Activated CD4-positive, alpha-beta T cell treated with anti-CD3 and anti-CD28 coated beads, Interleukin-2, Interleukin-6, amounts not matched to agents 100 ng/mL and 50 ng/mL, durations not matched to agents 16 hours and 8 hours (primary cell): Measurements from ENCODE around the gene LGALSL.
"Not testable (repeated sequence)": the region's sequence is repeated elsewhere in the genome, so short reads cannot be mapped to it uniquely, and the experiment has no call there.

Source experiments
- DNase-seq: peaks from one replicate; pipeline ENCODE4 v3.0.0-alpha.2; 2020

LGALSL gene

GRCh38 chr2:64445970-64446369, 8.0 kb upstream of the LGALSL start:
- DNase-seq: not testable (repeated sequence)

DNA sequence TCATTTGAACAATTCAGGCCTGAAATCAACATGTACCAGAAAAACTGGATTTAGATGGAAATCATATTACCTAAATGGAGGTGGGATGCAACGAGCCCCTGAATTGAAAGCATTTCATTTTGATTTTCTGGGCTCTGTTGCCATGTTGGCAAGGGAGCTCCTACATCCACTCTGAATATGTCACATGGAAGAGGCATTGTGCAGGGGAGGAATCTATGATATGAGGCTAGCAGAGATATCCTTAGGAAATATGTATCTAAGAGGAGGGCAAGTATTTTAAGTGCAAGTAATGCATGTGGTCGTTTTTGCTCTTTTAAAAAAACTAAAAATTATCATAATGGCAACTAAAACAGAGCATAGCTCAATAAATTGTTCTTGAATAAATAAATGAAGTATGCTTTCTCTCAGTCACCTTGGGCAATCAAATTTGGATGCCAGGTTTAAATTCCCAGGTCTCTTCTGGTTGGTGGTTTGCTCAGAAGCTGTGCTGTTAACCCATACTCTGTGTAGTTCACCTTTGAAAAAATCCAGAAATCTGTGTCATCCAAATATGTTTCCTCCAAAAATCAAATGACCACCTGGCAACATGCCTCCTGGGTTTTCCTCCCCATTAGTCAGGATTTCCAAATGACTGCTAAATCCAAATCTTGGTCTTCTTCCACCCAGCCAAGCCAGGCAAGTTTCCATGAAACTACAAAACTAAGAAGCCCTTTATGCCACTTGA, 6.5 kb upstream of the LGALSL start:
- no peak for DNase-seq

GRCh38 chr2:64448041-64448426, 5.9 kb upstream of the LGALSL start:
- DNase-seq: no peak

- no peak for DNase-seq
These were observed 2.9 kb upstream of the LGALSL start for GRCh38 chr2:64451051-64451450.

- peak; percentile 5 for DNase-seq
These were observed 697 bp downstream of the LGALSL start for GRCh38 chr2:64454386-64455332.

DNA sequence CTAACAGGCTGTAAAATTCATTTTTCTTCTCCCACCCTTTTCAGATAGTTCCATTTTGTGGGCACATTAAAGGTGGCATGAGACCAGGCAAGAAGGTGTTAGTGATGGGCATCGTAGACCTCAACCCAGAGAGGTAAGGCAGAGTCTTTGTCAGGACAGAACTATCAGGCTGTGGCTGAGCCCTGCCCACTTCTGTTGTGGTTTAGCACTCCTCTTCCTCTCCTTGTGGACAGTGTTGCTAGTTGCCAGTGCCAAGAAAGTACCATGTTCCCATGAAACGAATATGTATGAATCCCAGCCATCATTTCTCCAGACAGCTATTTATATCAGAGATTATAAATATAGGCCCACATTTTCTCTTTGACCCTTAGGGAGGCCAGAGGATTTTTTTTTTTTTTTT, 1.6 kb downstream of the LGALSL start:
- no peak for DNase-seq

DNA sequence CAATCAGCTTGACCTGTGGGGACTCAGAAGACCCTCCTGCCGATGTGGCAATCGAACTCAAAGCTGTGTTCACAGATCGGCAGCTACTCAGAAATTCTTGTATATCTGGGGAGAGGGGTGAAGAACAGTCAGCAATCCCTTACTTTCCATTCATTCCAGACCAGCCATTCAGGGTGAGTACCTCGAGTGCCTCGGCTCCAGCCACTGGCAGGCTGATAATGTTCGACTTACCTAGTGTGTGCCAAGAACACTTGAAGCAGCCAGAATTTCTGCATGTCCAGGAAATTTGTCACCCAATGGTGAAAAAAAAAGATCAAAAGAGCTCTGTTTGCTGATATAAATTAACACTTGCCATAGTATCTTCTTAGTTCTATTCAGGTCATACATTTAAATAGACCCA, 2.3 kb downstream of the LGALSL start:
- no peak for DNase-seq

DNA sequence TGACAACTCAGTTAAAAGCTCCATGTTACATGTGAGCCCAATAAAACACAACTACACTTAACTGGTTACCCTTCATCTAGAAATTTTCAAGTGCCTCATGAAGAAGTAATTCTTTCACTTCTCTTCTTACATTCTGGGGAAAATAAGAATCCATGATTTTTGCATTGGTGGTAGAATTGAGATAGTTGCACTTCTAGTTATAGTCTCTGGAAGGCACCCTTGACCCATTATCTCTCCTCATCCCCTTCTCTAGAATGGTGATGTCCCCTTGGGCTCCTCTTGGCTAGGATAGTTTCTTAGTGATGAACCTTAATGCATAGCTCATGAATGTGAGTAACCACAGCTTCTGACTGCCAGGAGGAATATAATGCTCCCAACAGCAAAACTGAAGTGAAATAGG, 3.6 kb downstream of the LGALSL start:
- DNase-seq: no peak

DNA sequence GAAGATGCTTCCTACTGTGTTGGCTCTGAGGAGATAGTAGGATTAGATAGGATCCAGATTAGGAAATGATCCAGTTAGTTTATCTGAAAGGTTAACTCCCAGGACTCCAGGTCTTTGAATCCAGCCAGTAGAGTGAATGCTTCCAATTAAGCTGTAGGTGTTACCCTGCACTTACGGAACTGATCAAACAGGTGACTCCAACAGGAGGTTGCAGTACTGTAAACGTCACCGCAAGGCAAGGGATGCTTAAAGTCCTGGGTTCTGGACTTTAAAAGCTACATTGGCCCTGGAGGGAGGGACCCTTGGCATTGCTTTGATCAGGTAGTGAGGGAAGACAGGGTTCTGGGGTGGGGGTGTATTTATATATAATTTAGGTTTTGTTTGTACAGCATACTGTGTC, 5.6 kb downstream of the LGALSL start:
- no peak for DNase-seq

DNA sequence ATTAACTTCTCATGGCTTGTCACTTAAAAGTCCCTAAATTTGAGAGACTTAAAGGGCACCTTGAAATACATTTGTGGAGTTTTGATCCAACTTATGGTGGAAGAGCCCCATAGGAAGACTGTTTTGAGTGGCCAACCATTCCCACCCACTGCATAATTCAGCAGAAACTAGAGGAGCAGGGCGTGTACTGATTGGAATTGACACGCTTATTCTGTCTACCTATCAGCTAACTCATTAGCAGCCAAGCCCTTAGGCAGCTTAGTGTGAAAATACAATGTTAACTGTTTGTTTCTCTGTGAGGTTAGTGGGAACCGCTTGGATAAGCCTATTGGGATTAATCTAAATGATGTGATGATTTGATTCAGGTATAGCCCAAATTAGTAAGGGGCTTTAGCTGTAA, 6.4 kb downstream of the LGALSL start:
- no peak for DNase-seq

GRCh38 chr2:64461271-64462058, 7.5 kb downstream of the LGALSL start:
- DNase-seq: no peak

- DNase-seq: no peak
These were observed 8.2 kb downstream of the LGALSL start for GRCh38 chr2:64462171-64462570.

DNA sequence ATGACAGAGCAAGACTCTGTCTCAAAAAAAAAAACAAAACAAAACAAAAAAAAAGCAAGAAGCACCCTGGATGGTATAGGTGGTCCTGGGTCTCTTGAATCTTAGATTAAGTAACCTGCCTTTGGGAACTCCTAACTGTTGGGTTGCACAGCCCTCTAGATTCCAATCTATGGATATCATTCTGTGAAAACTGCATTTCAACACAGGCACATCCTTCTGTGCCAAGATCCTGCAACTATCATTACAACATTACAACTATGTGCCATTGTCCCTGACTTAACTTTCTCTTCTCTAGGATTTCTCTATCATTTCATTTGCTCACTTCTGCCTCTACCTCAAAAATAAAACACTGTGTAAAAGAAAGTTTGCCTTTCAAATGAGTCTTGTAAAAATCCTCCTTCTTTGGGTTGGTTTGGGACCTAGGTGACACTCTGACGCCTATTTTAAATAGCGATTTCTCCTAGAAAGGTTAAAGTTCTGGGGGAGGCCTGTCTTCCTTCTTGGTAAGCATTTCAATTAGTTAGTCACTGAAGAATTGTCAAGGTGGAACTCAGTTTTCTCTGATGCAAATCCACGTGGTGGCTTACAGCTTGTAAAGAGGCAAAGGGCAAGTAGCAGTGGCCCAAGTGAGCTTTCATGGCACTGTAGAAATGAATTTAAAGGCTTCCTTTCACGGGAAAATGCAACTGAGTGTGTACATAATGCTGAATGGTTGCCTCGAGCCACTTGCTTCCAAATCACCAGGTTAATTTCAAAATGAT, 9.2 kb downstream of the LGALSL start:
- DNase-seq: no peak

DNA sequence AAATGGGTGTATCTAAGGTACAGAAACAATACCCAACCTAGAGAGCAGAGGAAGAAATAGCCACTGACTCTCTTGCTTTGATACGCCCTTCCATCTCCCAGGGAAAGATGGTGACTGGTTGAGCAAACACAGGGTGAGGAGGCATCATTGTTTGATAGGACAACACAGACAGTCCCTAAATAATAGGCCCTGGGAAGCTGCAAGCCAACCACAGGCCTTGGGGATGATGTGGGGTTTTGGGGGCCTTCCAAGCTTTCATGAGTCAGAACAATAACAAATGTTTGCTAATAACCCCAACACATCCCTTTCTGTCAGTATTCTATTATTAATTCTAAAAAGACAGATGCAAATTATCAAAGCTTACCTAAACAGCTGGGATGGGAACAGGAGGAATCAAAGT, 9.8 kb downstream of the LGALSL start:
- no peak for DNase-seq

DNA sequence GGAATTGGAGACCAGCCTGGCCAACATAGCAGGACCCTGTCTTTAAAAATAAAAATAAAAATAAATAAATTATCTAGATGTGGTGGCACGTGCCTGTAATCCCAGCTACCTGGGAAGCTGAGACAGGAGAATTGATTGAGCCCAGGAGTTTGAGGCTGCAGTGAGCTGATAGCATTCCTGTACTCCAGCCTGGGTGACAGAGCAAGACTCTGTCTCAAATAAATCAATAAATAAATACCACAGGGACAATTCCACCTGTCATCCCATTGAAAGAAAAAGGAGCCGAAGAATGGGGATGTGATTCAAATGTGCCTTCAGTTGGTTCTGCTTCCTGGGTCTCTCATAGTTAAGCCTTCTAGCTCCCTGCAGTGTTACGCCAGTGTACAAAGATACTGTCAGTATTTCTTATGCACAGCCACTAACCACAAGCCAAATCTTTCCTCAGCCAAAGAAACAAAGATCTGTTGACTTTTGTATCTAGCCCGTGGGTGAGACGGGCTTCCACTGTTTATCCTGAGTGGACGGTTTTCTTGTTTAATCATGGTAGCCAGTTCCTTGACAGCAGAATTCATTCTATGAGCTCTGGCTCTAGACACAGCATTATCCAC, 12.6 kb downstream of the LGALSL start:
- DNase-seq: no peak

GRCh38 chr2:64467096-64467843, 13.3 kb downstream of the LGALSL start:
- DNase-seq: no peak

DNA sequence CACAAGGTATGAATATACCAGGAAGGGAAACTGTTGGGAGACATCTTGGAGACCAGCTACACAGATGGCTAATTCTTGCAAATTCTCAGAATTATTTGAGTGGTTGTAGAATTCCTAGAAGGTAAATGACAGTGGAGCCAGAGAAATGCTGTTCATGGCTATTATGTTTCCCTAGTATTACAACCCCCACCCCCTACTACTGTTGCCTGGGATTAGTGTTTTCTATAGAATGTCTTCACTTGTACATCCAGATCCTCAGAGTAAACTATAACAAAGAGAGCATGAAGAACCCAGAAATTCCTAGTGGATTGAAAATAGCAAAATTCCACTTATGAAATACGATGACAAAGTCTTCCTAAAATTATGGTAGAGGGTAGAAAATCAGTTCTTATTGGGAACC, 15.3 kb downstream of the LGALSL start:
- DNase-seq: no peak

DNA sequence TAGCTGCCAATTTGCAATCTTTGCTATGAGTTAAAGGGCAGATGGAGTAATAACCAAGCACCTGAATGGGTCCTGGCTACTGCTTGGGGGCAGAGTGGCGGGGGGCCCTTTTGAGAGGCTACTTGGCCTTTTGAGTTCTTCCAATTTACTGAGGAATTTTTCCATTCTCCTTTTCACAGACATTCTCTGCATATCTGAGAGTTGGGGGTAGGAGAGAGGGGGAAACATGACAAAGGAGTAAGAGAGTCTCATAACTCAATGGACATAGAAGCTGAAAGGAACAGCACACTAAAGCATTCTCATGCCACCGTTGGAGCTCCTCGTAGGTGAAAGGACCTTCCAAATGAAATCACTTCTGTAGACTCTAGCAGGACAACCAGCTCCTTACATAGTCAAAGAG, 16.1 kb downstream of the LGALSL start:
- no peak for DNase-seq

DNA sequence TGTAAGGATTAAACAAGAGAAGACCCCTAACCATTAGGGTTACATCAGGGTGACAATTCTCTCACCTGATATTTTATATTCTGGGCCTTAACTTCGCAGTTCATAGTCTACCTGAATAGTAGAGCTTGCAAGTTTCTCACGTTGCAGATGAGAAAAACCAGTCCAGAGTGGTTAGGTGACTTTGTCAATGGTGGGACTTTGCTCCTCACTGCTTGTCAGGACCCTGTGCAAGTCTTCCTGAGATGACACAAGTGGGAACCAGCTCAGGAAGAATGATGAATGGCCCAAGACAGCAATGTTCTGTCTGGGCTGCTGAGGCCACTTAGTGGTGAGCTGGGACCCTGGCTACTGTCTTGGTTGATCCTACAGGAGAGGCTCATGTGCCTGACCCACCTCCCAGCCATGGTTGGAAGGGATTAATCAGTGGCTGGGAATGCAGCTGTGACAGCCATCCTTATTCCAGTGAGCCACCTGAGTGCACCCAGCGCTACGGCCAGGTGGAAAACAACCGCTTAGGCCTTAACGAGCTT, 16.9 kb downstream of the LGALSL start:
- no peak for DNase-seq

GRCh38 chr2:64471600-64471999, 17.6 kb downstream of the LGALSL start:
- no peak for DNase-seq

DNA sequence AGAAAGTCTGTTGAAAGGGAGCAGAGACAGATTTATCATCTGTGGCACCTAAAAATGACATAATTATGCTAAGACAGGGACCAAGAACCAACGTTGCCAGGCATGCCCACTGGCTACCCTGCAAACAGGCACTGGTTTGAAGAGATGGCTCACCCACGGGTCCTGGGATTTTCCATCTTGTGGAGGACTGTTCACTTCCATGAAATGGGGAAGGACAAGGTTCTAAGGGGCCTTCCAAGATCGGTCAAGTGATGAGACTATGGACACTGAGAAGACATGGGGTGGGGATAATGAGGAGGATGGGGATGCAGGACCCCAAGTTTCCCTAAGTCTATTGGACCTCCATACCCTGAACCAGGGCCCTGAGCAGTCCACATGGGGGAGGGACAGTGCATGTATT, 18.9 kb downstream of the LGALSL start:
- DNase-seq: no peak
